Activated CD8-positive, alpha-beta T cell treated with anti-CD3 and anti-CD28 coated beads for 36 hours (primary cell): Measurements from ENCODE around the gene ABLIM1. TPM values are rescaled to one million over a fixed set of nuclear protein-coding genes. Genes with fewer than 3 reads are reported as not detected.

ENCODE experiments used
- ATAC-seq: fragments of 200-7000 bp; cut with Tn5 transposase; one replicate; pipeline ENCODE4 v1.10.0; 2021; ENCODE audit warnings: mild to moderate bottlenecking, moderate library complexity
- CTCF ChIA-PET: fragments of 350-600 bp; sonication (Branson Sonifier 250); formaldehyde crosslinking; loops from one replicate; lab custom pipeline; 2021; ENCODE audit warnings: antibody characterized with exemption; lab: Charles Lee
- POLR2A ChIA-PET: fragments of 350-600 bp; sonication (Branson Sonifier 250); formaldehyde crosslinking; loops from one replicate; lab custom pipeline; 2021; ENCODE audit warnings: antibody characterized with exemption; lab: Charles Lee
- DNase-seq: peaks from one replicate; pipeline ENCODE4 v3.0.0-alpha.2; 2020
- H3K27ac Mint-ChIP-seq: one replicate; pipeline ENCODE4 v1.8.0; 2021; ENCODE audit warnings: mild to moderate bottlenecking, mixed read lengths
- H3K27me3 Mint-ChIP-seq: one replicate; pipeline ENCODE4 v1.8.0; 2021; ENCODE audit warnings: mixed read lengths
- H3K36me3 Mint-ChIP-seq: one replicate; pipeline ENCODE4 v1.8.0; 2021; ENCODE audit warnings: low read depth, mixed read lengths
- H3K4me1 Mint-ChIP-seq: one replicate; pipeline ENCODE4 v1.8.0; 2021; ENCODE audit warnings: low read depth, mixed read lengths
- H3K4me3 Mint-ChIP-seq: one replicate; pipeline ENCODE4 v1.8.0; 2021; ENCODE audit warnings: mild to moderate bottlenecking, moderate library complexity, mixed read lengths
- H3K9me3 Mint-ChIP-seq: one replicate; pipeline ENCODE4 v1.8.0; 2021; ENCODE audit warnings: mixed read lengths
- CTCF ChIP-seq: fragments of 200-600 bp; IDR thresholded peaks from one replicate; pipeline ENCODE4 v1.8.0; 2022; ENCODE audit warnings: antibody characterized with exemption, mild to moderate bottlenecking
- intact Hi-C: fragments of 100-400 bp; cut with micrococcal nuclease; formaldehyde crosslinking; loops from one replicate; pipeline ENCODE4 v1.10.0; 2022
- total RNA-seq, 2 experiments: library from RNA; stranded (reverse); gene quantifications; one replicate each; pipeline ENCODE4 v1.2.3, GENCODE V29; 2021

ABLIM1 gene
- total RNA-seq, 2 experiments from 2014 or later = 148 to 155 TPM

DNA sequence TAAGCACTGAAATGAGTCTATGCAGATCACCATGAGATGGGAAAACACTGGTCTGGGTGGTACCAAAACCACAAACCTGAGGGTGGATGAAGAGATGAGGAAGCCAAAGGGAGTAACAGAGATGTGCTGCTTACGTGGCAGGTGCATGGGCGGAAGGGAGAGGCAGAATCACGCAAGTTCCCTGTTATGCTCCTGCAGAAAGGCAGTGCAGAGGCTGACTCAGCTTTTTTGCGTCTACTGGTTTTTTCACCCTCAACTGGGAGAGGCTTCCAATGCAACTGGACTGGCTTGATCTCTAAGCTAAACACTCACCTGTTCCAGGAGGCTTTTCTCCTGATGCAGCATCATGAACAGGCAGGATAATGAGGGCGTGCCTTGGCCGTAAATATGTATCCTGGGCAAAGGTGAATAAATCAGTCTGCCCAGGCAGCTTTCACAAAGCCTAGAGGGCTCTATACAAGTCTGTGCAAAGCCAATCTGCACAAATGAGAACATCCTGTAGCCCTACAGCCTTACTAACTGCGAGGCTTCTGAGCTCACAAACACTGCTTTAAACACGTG is 158.4 kb downstream of the ABLIM1 start:
- Mint-ChIP-seq H3K27me3 (no peaks in the 10 kb centered on the region), H3K4me1 (peaks cover 90% of the 10 kb centered on the region), H3K27ac (peak overlapping the region; percentile 95), H3K4me3 (peak overlapping the region; percentile 68), H3K36me3 (peaks cover 42% of the 10 kb centered on the region), H3K9me3 (peaks cover 3% of the 10 kb centered on the region)
- intact Hi-C loops = loop anchor here (2.0 kb wide), 1 partner anchor 17 kb away; no protein-coding TSS in a partner anchor
- POLR2A ChIA-PET = interaction anchor here (0.8 to 11.7 kb wide), 8 partner anchors 8 to 44 kb away, joined by 3 to 138 read pairs (median 6); no protein-coding TSS in a partner anchor
- no peak for TF ChIP-seq CTCF
- DNase-seq (peak; percentile 93), ATAC-seq (peak; percentile 66)
- CTCF ChIA-PET = interaction anchor here (1.0 to 9.4 kb wide), 7 partner anchors 11 to 28 kb away, joined by 3 to 80 read pairs (median 12); no protein-coding TSS in a partner anchor

DNA sequence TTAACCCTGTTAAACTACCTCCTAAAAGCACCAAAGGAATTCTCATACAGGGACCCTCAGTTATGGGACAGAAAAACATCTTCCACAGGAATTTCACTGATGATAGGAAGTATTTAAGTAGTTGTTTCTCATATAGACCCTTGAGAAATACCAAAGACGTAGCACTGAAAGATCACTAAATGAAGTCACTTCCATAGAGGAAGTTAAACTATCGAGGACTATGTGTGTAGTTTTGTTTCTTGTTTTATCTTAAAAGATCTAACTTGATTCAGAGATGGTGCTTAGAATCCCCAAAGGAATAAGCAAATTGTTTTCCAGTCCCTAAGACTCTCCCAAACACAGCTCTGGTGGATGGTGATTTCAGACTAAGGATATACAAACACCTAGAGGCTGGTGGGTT is 159.0 kb downstream of the ABLIM1 start:
- H3K27ac Mint-ChIP-seq = peak overlapping the region; percentile 95
- peaks cover 42% of the 10 kb centered on the region for H3K36me3 Mint-ChIP-seq
- peak overlapping the region; percentile 68 for H3K4me3 Mint-ChIP-seq
- H3K27me3 Mint-ChIP-seq = no peaks in the 10 kb centered on the region
- ChIA-PET CTCF (interaction anchor here (0.9 to 9.4 kb wide), 6 partner anchors 11 to 47 kb away, joined by 3 to 80 read pairs (median 16); no protein-coding TSS in a partner anchor), POLR2A (interaction anchor here (0.7 to 11.7 kb wide), 6 partner anchors 11 to 44 kb away, joined by 3 to 138 read pairs (median 13); no protein-coding TSS in a partner anchor)
- no peak for DNase-seq
- H3K4me1 Mint-ChIP-seq = peaks cover 89% of the 10 kb centered on the region
- intact Hi-C loops = loop anchor here (2.0 kb wide), 1 partner anchor 18 kb away; no protein-coding TSS in a partner anchor
- peak; percentile 14 for ATAC-seq
- no peak for TF ChIP-seq CTCF
- H3K9me3 Mint-ChIP-seq = peaks cover 3% of the 10 kb centered on the region

GRCh38 chr10:114498413-114499111 is 159.5 kb downstream of the ABLIM1 start:
- CTCF ChIA-PET = interaction anchor here (0.9 to 9.4 kb wide), 8 partner anchors 10 to 47 kb away, joined by 3 to 80 read pairs (median 11); no protein-coding TSS in a partner anchor
- H3K27ac Mint-ChIP-seq = peak overlapping the region; percentile 95
- H3K4me3 Mint-ChIP-seq = peak overlapping the region; percentile 68
- H3K27me3 Mint-ChIP-seq = no peaks in the 10 kb centered on the region
- peak; percentile 45 for ATAC-seq
- H3K4me1 Mint-ChIP-seq = peaks cover 89% of the 10 kb centered on the region
- H3K36me3 Mint-ChIP-seq = peaks cover 37% of the 10 kb centered on the region
- DNase-seq = no peak
- peaks cover 3% of the 10 kb centered on the region for H3K9me3 Mint-ChIP-seq
- intact Hi-C loops = loop anchor here (2.0 kb wide), 1 partner anchor 18 kb away; no protein-coding TSS in a partner anchor
- TF ChIP-seq CTCF = no peak
- POLR2A ChIA-PET = interaction anchor here (0.7 to 11.7 kb wide), 7 partner anchors 11 to 45 kb away, joined by 3 to 138 read pairs (median 7); no protein-coding TSS in a partner anchor

DNA sequence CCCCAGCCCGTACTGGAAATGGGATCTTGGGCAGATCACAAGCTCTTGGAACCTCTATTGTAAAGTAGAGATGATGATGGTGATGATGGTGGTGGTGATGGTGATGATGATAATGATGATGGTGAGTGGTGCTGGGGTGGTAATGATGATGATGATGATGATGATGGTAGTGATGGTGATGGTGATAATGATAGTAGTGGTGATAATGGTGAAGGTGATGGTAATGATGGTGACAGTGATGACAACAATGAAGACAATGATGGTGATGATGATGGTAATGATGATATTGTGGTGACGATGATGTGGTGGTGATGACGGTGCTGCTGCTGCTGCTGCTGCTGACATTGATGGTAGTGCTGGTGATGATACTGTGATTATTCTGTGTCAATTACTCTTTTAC is 162.8 kb downstream of the ABLIM1 start:
- POLR2A ChIA-PET = interaction anchor here (1.0 to 6.6 kb wide), 3 partner anchors 26 to 44 kb away, joined by 3 to 71 read pairs (median 4); no protein-coding TSS in a partner anchor
- CTCF ChIA-PET = interaction anchor here (1.6 to 9.4 kb wide), 2 partner anchors 21 to 24 kb away, joined by 8 to 80 read pairs; no protein-coding TSS in a partner anchor
- ATAC-seq (no peak), DNase-seq (peak; percentile 38)
- H3K27me3 Mint-ChIP-seq = no peaks in the 10 kb centered on the region
- H3K27ac Mint-ChIP-seq = peak overlapping the region; percentile 81
- no peak for TF ChIP-seq CTCF
- intact Hi-C loops = no loop called here
- peaks cover 3% of the 10 kb centered on the region for H3K9me3 Mint-ChIP-seq
- H3K4me1 Mint-ChIP-seq = peaks cover 89% of the 10 kb centered on the region
- no peak overlapping the region for H3K4me3 Mint-ChIP-seq
- H3K36me3 Mint-ChIP-seq = peaks cover 44% of the 10 kb centered on the region
